ENCODE data around the gene CLEC2B. TPM values are rescaled to one million over a fixed set of nuclear protein-coding genes. Genes with fewer than 3 reads are reported as not detected.

Gene CLEC2B
- total RNA-seq, result 10 to 100 TPM in 3 of 8 experiments, 1 to 10 TPM in 1, under 1 TPM in 2, not detected in 2; 0.05 to 91.0 (median 22.7) TPM

- WGBS, 10 experiments, result 0 to 91% (median 71%) methylated on average over 4 to 10 of the region's 11 CpGs
- Histone ChIP-seq H3K27ac (no peak within 1 kb of the TSS), H3K4me3 (no peak within 1 kb of the TSS), H3K4me1 (replicated peaks in 1 of 2) (peaks cover 0 to 2% of the 10 kb centered on the region in 2 donors)
- ATAC-seq (replicated peaks in 6 of 8), result peak in 3 of 8 experiments; percentile 65 to 86 (median 84)
- in situ Hi-C loops (cut with MboI; ENCODE audit: low pct_unique_long_range_greater_than_20kb in 2 of 9, low sequenced_read_pairs in 9 of 9, unreplicated experiment in 9 of 9), result loop anchor here in 1 of 9 experiments (10.0 kb wide), 1 partner anchor 55 kb away; no protein-coding TSS in a partner anchor
These were observed at the start of gene CLEC2B for GRCh38 chr12:9869307-9870161. CLEC2B (minus strand) TSS chr12:9869354.

GRCh38 chr12:9911708-9912107, 42.6 kb upstream of the CLEC2B start:
- Histone ChIP-seq H3K4me1 (replicated peaks in 1 of 2) (no peaks in the 10 kb centered on the region), H3K4me3 (no peak overlapping the region), H3K27ac (no peak overlapping the region)
- in situ Hi-C loops (cut with MboI; ENCODE audit: low pct_unique_long_range_greater_than_20kb in 2 of 9, low sequenced_read_pairs in 9 of 9, unreplicated experiment in 9 of 9), result no loop called here
- ATAC-seq (replicated peaks in 6 of 8), result no peak

GRCh38 chr12:9910716-9911421, 41.7 kb upstream of the CLEC2B start:
- Histone ChIP-seq H3K4me3 (no peak overlapping the region), H3K4me1 (replicated peaks in 1 of 2) (no peaks in the 10 kb centered on the region), H3K27ac (no peak overlapping the region)
- WGBS, 10 experiments, result 17 to 87% (median 58%) methylated on average over 1 to 5 of the region's 7 CpGs; no CpG with 5 or more reads in 1 of the 10 experiments
- in situ Hi-C loops (cut with MboI; ENCODE audit: low pct_unique_long_range_greater_than_20kb in 2 of 9, low sequenced_read_pairs in 9 of 9, unreplicated experiment in 9 of 9), result no loop called here
- ATAC-seq (replicated peaks in 6 of 8), result peak in 2 of 8 experiments; percentile 34 to 35

- no peak overlapping the region for H3K27ac ChIP-seq
- H3K4me1 ChIP-seq (replicated peaks in 1 of 2), result no peaks in the 10 kb centered on the region
- ATAC-seq (replicated peaks in 6 of 8), result no peak
- no peak overlapping the region for H3K4me3 ChIP-seq
- in situ Hi-C loops (cut with MboI; ENCODE audit: low pct_unique_long_range_greater_than_20kb in 2 of 9, low sequenced_read_pairs in 9 of 9, unreplicated experiment in 9 of 9), result no loop called here
These were observed 40.6 kb upstream of the CLEC2B start for GRCh38 chr12:9909724-9910123.

GRCh38 chr12:9908350-9908749, 39.2 kb upstream of the CLEC2B start:
- in situ Hi-C loops (cut with MboI; ENCODE audit: low pct_unique_long_range_greater_than_20kb in 2 of 9, low sequenced_read_pairs in 9 of 9, unreplicated experiment in 9 of 9), result no loop called here
- 42 to 100% (median 80%) methylated on average over 1 to 4 of the region's 4 CpGs; no CpG with 5 or more reads in 2 of the 10 experiments for WGBS, 10 experiments
- Histone ChIP-seq H3K4me3 (no peak overlapping the region), H3K27ac (no peak overlapping the region), H3K4me1 (replicated peaks in 1 of 2) (no peaks in the 10 kb centered on the region)
- ATAC-seq (replicated peaks in 6 of 8), result no peak

GRCh38 chr12:9907769-9908168, 38.6 kb upstream of the CLEC2B start:
- in situ Hi-C loops (cut with MboI; ENCODE audit: low pct_unique_long_range_greater_than_20kb in 2 of 9, low sequenced_read_pairs in 9 of 9, unreplicated experiment in 9 of 9), result no loop called here
- no peak overlapping the region for H3K4me3 ChIP-seq
- no peak for ATAC-seq (replicated peaks in 6 of 8)

GRCh38 chr12:9906873-9907272, 37.7 kb upstream of the CLEC2B start:
- Histone ChIP-seq H3K27ac (no peak overlapping the region), H3K4me3 (no peak overlapping the region), H3K4me1 (replicated peaks in 1 of 2) (no peaks in the 10 kb centered on the region)
- ATAC-seq (replicated peaks in 6 of 8), result no peak
- in situ Hi-C loops (cut with MboI; ENCODE audit: low pct_unique_long_range_greater_than_20kb in 2 of 9, low sequenced_read_pairs in 9 of 9, unreplicated experiment in 9 of 9), result no loop called here
- 17 to 94% (median 80%) methylated on average over 1 to 2 of the region's 2 CpGs; no CpG with 5 or more reads in 3 of the 10 experiments for WGBS, 10 experiments

More at GRCh38 chr12:9907769-9908168, 38.6 kb upstream of the CLEC2B start:
- no peak overlapping the region for H3K27ac ChIP-seq
- WGBS, 10 experiments, result 40 to 95% (median 72%) methylated on average over 2 to 7 of the region's 7 CpGs; no CpG with 5 or more reads in 1 of the 10 experiments
- no peaks in the 10 kb centered on the region for H3K4me1 ChIP-seq (replicated peaks in 1 of 2)

- ATAC-seq (replicated peaks in 6 of 8), result no peak
- no peak overlapping the region for H3K27ac ChIP-seq
- no peaks in the 10 kb centered on the region for H3K4me1 ChIP-seq (replicated peaks in 1 of 2)
- WGBS, 10 experiments, result 17 to 100% (median 82%) methylated on average over 1 to 7 of the region's 7 CpGs; no CpG with 5 or more reads in 2 of the 10 experiments
- in situ Hi-C loops (cut with MboI; ENCODE audit: low pct_unique_long_range_greater_than_20kb in 2 of 9, low sequenced_read_pairs in 9 of 9, unreplicated experiment in 9 of 9), result no loop called here
- no peak overlapping the region for H3K4me3 ChIP-seq
These were observed 33.5 kb upstream of the CLEC2B start for GRCh38 chr12:9902539-9903228.

- H3K27ac ChIP-seq, result no peak overlapping the region
- 28 to 100% (median 81%) methylated on average over 1 to 2 of the region's 2 CpGs for WGBS, 10 experiments
- H3K4me1 ChIP-seq (replicated peaks in 1 of 2), result no peaks in the 10 kb centered on the region
- no peak overlapping the region for H3K4me3 ChIP-seq
- in situ Hi-C loops (cut with MboI; ENCODE audit: low pct_unique_long_range_greater_than_20kb in 2 of 9, low sequenced_read_pairs in 9 of 9, unreplicated experiment in 9 of 9), result no loop called here
- ATAC-seq (replicated peaks in 6 of 8), result no peak
These were observed 31.8 kb upstream of the CLEC2B start for GRCh38 chr12:9900930-9901329.

GRCh38 chr12:9899209-9899608, 30.1 kb upstream of the CLEC2B start:
- H3K4me1 ChIP-seq (replicated peaks in 1 of 2), result no peaks in the 10 kb centered on the region
- WGBS, 10 experiments, result 40 to 100% (median 88%) methylated on average over 1 to 2 of the region's 2 CpGs; no CpG with 5 or more reads in 3 of the 10 experiments
- no peak overlapping the region for H3K4me3 ChIP-seq
- ATAC-seq (replicated peaks in 6 of 8), result no peak
- no peak overlapping the region for H3K27ac ChIP-seq
- in situ Hi-C loops (cut with MboI; ENCODE audit: low pct_unique_long_range_greater_than_20kb in 2 of 9, low sequenced_read_pairs in 9 of 9, unreplicated experiment in 9 of 9), result no loop called here

GRCh38 chr12:9897535-9897934, 28.4 kb upstream of the CLEC2B start:
- 17 to 87% (median 63%) methylated on average over 1 to 6 of the region's 6 CpGs; no CpG with 5 or more reads in 2 of the 10 experiments for WGBS, 10 experiments
- in situ Hi-C loops (cut with MboI; ENCODE audit: low pct_unique_long_range_greater_than_20kb in 2 of 9, low sequenced_read_pairs in 9 of 9, unreplicated experiment in 9 of 9), result no loop called here
- peak in 1 of 8 experiments; percentile 51 for ATAC-seq (replicated peaks in 6 of 8)

GRCh38 chr12:9895215-9895971, 26.2 kb upstream of the CLEC2B start:
- ATAC-seq (replicated peaks in 6 of 8), result no peak
- Histone ChIP-seq H3K27ac (no peak overlapping the region), H3K4me3 (no peak overlapping the region), H3K4me1 (replicated peaks in 1 of 2) (no peaks in the 10 kb centered on the region)
- WGBS, 10 experiments, result 46 to 97% (median 72%) methylated on average over 1 to 6 of the region's 6 CpGs
- in situ Hi-C loops (cut with MboI; ENCODE audit: low pct_unique_long_range_greater_than_20kb in 2 of 9, low sequenced_read_pairs in 9 of 9, unreplicated experiment in 9 of 9), result no loop called here

More at GRCh38 chr12:9897535-9897934, 28.4 kb upstream of the CLEC2B start:
- Histone ChIP-seq H3K4me3 (no peak overlapping the region), H3K4me1 (replicated peaks in 1 of 2) (no peaks in the 10 kb centered on the region), H3K27ac (no peak overlapping the region)

Data from motor neuron (in vitro differentiated cells).